Psoas muscle (tissue), 8 donors: ENCODE data around the gene SRD5A3. TPM values are rescaled to one million over a fixed set of nuclear protein-coding genes. Genes with fewer than 3 reads are reported as not detected.

Experiments used
- ATAC-seq, 4 donors: fragments of 200-7000 bp; cut with Tn5 transposase; one replicate each; pipeline ENCODE4 v1.9.1; 2020; ENCODE audit warnings: moderate library complexity in 3 of 4, mild to moderate bottlenecking in 2 of 4
- DNase-seq, 2 donors: peaks; one replicate each; pipeline ENCODE4 v3.0.0-alpha.2; 2020
- H3K27ac ChIP-seq: fragments of 200-600 bp; one replicate; pipeline ENCODE4 v1.8.0; 2022
- H3K27me3 ChIP-seq, 3 donors: fragments of 200-600 bp in 1 of 3; one replicate each; pipeline versions ENCODE4 v1.6.1 to v1.8.0; 2013 to 2022; ENCODE audit warnings: low read length in 2 of 3, mild to moderate bottlenecking in 2 of 3, moderate library complexity in 1 of 3; ENCODE audit not compliant: insufficient read depth in 3 of 3
- H3K36me3 ChIP-seq, 2 donors: fragments of 200-600 bp in 1 of 2; one replicate each; pipeline versions ENCODE4 v1.6.1 to v1.8.0; 2013 to 2022; ENCODE audit warnings: low read depth in 1 of 2, mild to moderate bottlenecking in 1 of 2, moderate library complexity in 1 of 2; ENCODE audit not compliant: insufficient read depth in 1 of 2
- H3K4me1 ChIP-seq: fragments of 200-600 bp; one replicate; pipeline ENCODE4 v1.8.0; 2022
- H3K4me3 ChIP-seq: fragments of 200-600 bp; one replicate; pipeline ENCODE4 v1.8.0; 2022; ENCODE audit warnings: mild to moderate bottlenecking
- H3K9me3 ChIP-seq: fragments of 200-600 bp; one replicate; pipeline ENCODE4 v1.8.0; 2022
- CTCF ChIP-seq: fragments of 200-600 bp; IDR thresholded peaks from one replicate; pipeline ENCODE4 v1.8.0; 2022; ENCODE audit warnings: antibody characterized with exemption
- WGBS, 3 donors: extraction: QIAGEN DNeasy Blood & Tissue Kit; methylation state at CpG; one replicate each; pipeline versions ENCODE4 v1.1.6 to v1.1.7; 2013; 5-methylcytosine and 5-hydroxymethylcytosine counted together
- intact Hi-C, 2 donors: fragments of 100-400 bp; cut with DNase I; formaldehyde crosslinking; loops; one replicate each; pipeline versions ENCODE4 v1.11.0 to v1.14.2; 2022
- polyA plus RNA-seq, 3 donors: library from polyadenylated mRNA; stranded (reverse); fragments of 200-250 nt; gene quantifications; one replicate each; pipeline ENCODE4 v1.2.3, GENCODE V29; 2013
- total RNA-seq, 4 donors: library from RNA; stranded (reverse); fragmentation: NEBNext Ultra II Directional in 2 of 4; extraction: Animal tissue kit (Norgen Biotek cat#: 25700) in 2 of 4; gene quantifications; one replicate each; pipeline versions ENCODE4 v1.2.1 to v1.2.4, GENCODE V29; 2021 to 2023
- donor health status: healthy with polysubstance abuse.
- donor health status: DM: no; HTN: no; CAD: no; lungs with moderate emphysema.
- donor health status: Bipolar disorder and iron deficiency.
- donor health status: healthy.
- donor health status: DM: yes; HTN: yes; CAD: no.
- donor health status: DM: no; HTN: no; CAD: no.
- donor health status: DM: no; HTN: no; CAD: no.
- donor health status: DM: yes; HTN: yes; CAD: no.

SRD5A3 gene
- total and polyA plus RNA-seq, 7 donors: 2.1 to 8.6 (median 4.0) TPM

GRCh38 chr4:55409468-55410171, 63.6 kb downstream of the SRD5A3 start:
- Histone ChIP-seq H3K27me3 (no peaks in the 10 kb centered on the region), H3K27ac (no peak overlapping the region), H3K36me3 (peaks cover 3 to 42% of the 10 kb centered on the region in 2 donors), H3K4me1 (peaks cover 4% of the 10 kb centered on the region), H3K9me3 (no peaks in the 10 kb centered on the region), H3K4me3 (no peak overlapping the region)
- intact Hi-C loops: no loop called here
- WGBS, 3 donors: 33 to 50% (median 41%) methylated on average over 10 of the region's 10 CpGs
- ATAC-seq (peak in 3 of 4 donors; percentile 17 to 64 (median 44)), DNase-seq (no peak)
- peak; percentile 12 for TF ChIP-seq CTCF

- ATAC-seq: peak in 3 of 4 donors; percentile 22 to 38 (median 35)
- H3K4me1 ChIP-seq: peaks cover 4% of the 10 kb centered on the region
- H3K36me3 ChIP-seq: peaks cover 3 to 42% of the 10 kb centered on the region in 2 donors
- no peak for DNase-seq
- H3K9me3 ChIP-seq: no peaks in the 10 kb centered on the region
- H3K27ac ChIP-seq: no peak overlapping the region
- intact Hi-C loops: no loop called here
- no peak overlapping the region for H3K4me3 ChIP-seq
- TF ChIP-seq CTCF: no peak
- no peaks in the 10 kb centered on the region for H3K27me3 ChIP-seq
- 68 to 89% (median 83%) methylated on average over 8 of the region's 8 CpGs for WGBS, 3 donors
Observed at GRCh38 chr4:55410431-55410830, 64.4 kb downstream of the SRD5A3 start.

- WGBS, 3 donors: 94 to 97% (median 97%) methylated on average over 6 of the region's 6 CpGs
Observed at GRCh38 chr4:55411621-55412020, 65.6 kb downstream of the SRD5A3 start.

GRCh38 chr4:55416176-55416575, 70.1 kb downstream of the SRD5A3 start:
- Histone ChIP-seq H3K9me3 (no peaks in the 10 kb centered on the region), H3K27me3 (no peaks in the 10 kb centered on the region), H3K4me3 (no peak overlapping the region), H3K4me1 (no peaks in the 10 kb centered on the region), H3K27ac (no peak overlapping the region), H3K36me3 (peaks cover 7 to 75% of the 10 kb centered on the region in 2 donors)
- TF ChIP-seq CTCF: no peak
- 81 to 88% (median 84%) methylated on average over 3 of the region's 3 CpGs for WGBS, 3 donors
- DNase-seq (no peak), ATAC-seq (no peak)
- intact Hi-C loops: no loop called here

More at GRCh38 chr4:55411621-55412020, 65.6 kb downstream of the SRD5A3 start:
- Histone ChIP-seq H3K27ac (no peak overlapping the region), H3K4me1 (peaks cover 4% of the 10 kb centered on the region), H3K36me3 (peaks cover 0 to 42% of the 10 kb centered on the region in 2 donors), H3K4me3 (no peak overlapping the region), H3K27me3 (no peaks in the 10 kb centered on the region), H3K9me3 (no peaks in the 10 kb centered on the region)
- TF ChIP-seq CTCF: no peak
- no peak for DNase-seq
- intact Hi-C loops: no loop called here
- ATAC-seq: no peak

Other genes with a start within 250 kb of the SRD5A3 start
- gene KDR, start 220.6 kb upstream of the SRD5A3 start, total RNA-seq: 10 to 100 TPM in 2 of 4 donors, 1 to 10 TPM in 2; 6.1 to 19.4 (median 10.2) TPM
- gene KDR, start 220.6 kb upstream of the SRD5A3 start, polyA plus RNA-seq: 1 to 10 TPM; 3.6 to 4.9 (median 4.5) TPM
- 10 to 100 TPM; 16.0 to 42.4 (median 27.5) TPM for gene TMEM165, start 49.7 kb downstream of the SRD5A3 start, total RNA-seq
- 10 to 100 TPM; 16.5 to 61.0 (median 39.3) TPM for gene TMEM165, start 49.7 kb downstream of the SRD5A3 start, polyA plus RNA-seq
- gene CLOCK, start 200.7 kb downstream of the SRD5A3 start, total RNA-seq: 10 to 100 TPM; 21.8 to 54.1 (median 31.5) TPM
- 10 to 100 TPM in 1 of 3 donors, 1 to 10 TPM in 2; 5.9 to 23.5 (median 7.2) TPM for gene CLOCK, start 200.7 kb downstream of the SRD5A3 start, polyA plus RNA-seq
- not detected for gene PDCL2, start 246.0 kb downstream of the SRD5A3 start, total RNA-seq
- gene PDCL2, start 246.0 kb downstream of the SRD5A3 start, polyA plus RNA-seq: not detected